ENCODE measurements around the gene KATNB1. TPM values are rescaled to one million over a fixed set of nuclear protein-coding genes. Genes with fewer than 3 reads are reported as not detected.
A peak's percentile ranks its signal among the peaks of the same experiment; 100 is the strongest.
"Not testable (repeated sequence)": the region's sequence is repeated elsewhere in the genome, so short reads cannot be mapped to it uniquely, and the experiment has no call there.

KATNB1 gene
- total RNA-seq, 1 donor from 2014 or later: 33.5 TPM

DNA sequence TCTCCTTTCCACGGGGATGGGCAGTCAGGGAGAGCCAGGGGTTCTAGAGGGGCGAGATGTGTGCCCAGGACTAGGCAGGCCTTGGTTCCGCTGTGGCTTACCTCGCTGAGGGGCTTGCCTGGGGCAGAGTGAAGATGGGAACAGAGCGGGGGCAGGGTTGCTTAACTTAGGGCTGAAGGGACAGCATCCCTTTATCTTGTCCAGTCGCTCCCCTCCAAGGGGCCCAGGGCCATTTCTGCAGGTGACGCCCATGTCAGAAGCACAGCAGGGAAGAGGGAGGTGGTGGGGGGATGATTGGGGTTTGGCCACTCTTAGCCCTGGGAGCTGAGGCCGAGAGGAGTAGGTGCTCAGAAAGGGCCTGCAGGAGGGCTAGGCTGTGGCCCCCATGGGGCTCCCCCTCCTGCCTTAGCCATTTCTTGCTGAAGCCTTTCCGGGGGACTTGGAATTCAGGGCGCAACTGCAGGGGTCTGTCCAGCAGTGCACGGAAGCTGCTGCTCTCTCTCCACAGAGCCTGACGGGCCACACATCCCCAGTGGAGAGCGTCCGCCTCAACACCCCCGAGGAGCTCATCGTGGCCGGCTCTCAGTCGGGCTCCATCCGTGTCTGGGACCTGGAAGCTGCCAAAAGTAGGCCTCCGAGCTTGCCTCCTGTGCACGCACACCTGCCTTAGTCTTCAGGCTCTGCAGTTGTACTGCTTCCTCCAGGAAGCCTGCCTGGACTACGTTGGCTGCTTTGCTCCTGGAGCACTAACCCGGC, 8.5 kb downstream of the KATNB1 start:
- Histone ChIP-seq H3K9me3 (ENCODE audit: low read depth) (no peaks in the 10 kb centered on the region), H3F3A (ENCODE audit: low read depth) (peaks cover 4% of the 10 kb centered on the region), H3K9ac (peak overlapping the region; percentile 32), H3K4me3 (no peak overlapping the region), H2AFZ (replicated peaks) (no peak overlapping the region), H3K4me1 (peaks cover 9% of the 10 kb centered on the region), H3K79me2 (ENCODE audit: low read depth) (no peaks in the 10 kb centered on the region), H3K27ac (no peak overlapping the region), H3K4me2 (no peak overlapping the region), H4K20me1 (ENCODE audit: low read depth) (no peaks in the 10 kb centered on the region), H3K27me3 (no peaks in the 10 kb centered on the region), H3K36me3 (no peaks in the 10 kb centered on the region)
- H3K4me1 Mint-ChIP-seq: peaks cover 5% of the 10 kb centered on the region
- TF ChIP-seq EZH2phosphoT487 (IDR thresholded peaks at IDR 0.05) (no peak), EZH2 (IDR thresholded peaks at IDR 0.05) (no peak)
- TF ChIP-seq, protein P1, sequence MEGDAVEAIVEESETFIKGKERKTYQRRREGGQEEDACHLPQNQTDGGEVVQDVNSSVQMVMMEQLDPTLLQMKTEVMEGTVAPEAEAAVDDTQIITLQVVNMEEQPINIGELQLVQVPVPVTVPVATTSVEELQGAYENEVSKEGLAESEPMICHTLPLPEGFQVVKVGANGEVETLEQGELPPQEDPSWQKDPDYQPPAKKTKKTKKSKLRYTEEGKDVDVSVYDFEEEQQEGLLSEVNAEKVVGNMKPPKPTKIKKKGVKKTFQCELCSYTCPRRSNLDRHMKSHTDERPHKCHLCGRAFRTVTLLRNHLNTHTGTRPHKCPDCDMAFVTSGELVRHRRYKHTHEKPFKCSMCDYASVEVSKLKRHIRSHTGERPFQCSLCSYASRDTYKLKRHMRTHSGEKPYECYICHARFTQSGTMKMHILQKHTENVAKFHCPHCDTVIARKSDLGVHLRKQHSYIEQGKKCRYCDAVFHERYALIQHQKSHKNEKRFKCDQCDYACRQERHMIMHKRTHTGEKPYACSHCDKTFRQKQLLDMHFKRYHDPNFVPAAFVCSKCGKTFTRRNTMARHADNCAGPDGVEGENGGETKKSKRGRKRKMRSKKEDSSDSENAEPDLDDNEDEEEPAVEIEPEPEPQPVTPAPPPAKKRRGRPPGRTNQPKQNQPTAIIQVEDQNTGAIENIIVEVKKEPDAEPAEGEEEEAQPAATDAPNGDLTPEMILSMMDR (IDR thresholded peaks at IDR 0.05): no peak
- H3K27ac Mint-ChIP-seq: no peak overlapping the region
- H3K27me3 Mint-ChIP-seq (ENCODE audit: insufficient read depth, low read depth): no peaks in the 10 kb centered on the region
- DNase-seq (ENCODE audit: low spot score): no peak
- H3K9me3 Mint-ChIP-seq: no peaks in the 10 kb centered on the region
- no peak overlapping the region for H3K4me3 Mint-ChIP-seq
- H3K36me3 Mint-ChIP-seq: peaks cover 6% of the 10 kb centered on the region

DNA sequence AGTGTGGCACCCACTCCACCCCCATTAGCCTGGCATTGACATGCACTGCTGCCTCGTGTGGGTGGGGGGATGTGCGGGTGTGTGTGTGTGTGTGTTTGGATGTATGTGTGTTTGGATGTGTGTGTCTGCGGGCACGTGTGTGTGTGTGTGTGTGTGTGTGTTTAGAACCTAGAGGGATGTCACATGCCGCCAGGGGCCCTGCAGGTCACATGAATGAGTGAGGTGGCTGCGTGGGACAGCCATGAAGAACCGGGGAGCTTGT, 9.0 kb downstream of the KATNB1 start:
- H3K4me2 ChIP-seq: no peak overlapping the region
- no peak overlapping the region for H3K27ac ChIP-seq
- Mint-ChIP-seq H3K9me3 (no peaks in the 10 kb centered on the region), H3K27ac (no peak overlapping the region), H3K4me3 (no peak overlapping the region), H3K27me3 (ENCODE audit: insufficient read depth, low read depth) (no peaks in the 10 kb centered on the region), H3K4me1 (peaks cover 5% of the 10 kb centered on the region), H3K36me3 (peaks cover 6% of the 10 kb centered on the region)
- no peak overlapping the region for H3K9ac ChIP-seq
- no peaks in the 10 kb centered on the region for H3K27me3 ChIP-seq
- TF ChIP-seq, protein P1 (IDR thresholded peaks at IDR 0.05): no peak
- H3K9me3 ChIP-seq (ENCODE audit: low read depth): no peaks in the 10 kb centered on the region
- no peak overlapping the region for H2AFZ ChIP-seq (replicated peaks)
- H3K79me2 ChIP-seq (ENCODE audit: low read depth): no peaks in the 10 kb centered on the region
- peaks cover 4% of the 10 kb centered on the region for H3F3A ChIP-seq (ENCODE audit: low read depth)
- no peak for DNase-seq (ENCODE audit: low spot score)
- no peak overlapping the region for H3K4me3 ChIP-seq
- H4K20me1 ChIP-seq (ENCODE audit: low read depth): no peaks in the 10 kb centered on the region
- peaks cover 9% of the 10 kb centered on the region for H3K4me1 ChIP-seq
- no peaks in the 10 kb centered on the region for H3K36me3 ChIP-seq

DNA sequence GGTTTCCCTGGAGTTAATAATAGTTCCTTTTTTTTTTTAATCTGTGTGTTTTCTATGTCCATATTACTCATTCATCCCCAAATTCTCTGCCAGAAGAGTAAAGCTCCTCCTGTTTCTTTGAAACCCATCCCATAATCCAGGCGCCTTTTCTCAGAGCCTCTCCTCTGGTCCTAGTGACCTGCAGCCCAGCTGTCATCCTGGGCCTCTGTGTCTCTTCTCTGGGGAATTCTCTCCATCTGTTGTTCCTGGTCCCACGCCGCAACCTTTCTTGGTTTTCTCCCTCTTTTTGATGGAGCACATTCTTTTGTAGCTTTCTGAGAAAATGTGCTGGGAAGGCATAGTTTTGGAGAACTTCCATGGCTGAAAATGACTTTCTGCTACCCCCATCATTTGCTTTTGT, 10.2 kb downstream of the KATNB1 start:
- no peak overlapping the region for H2AFZ ChIP-seq (replicated peaks)
- Mint-ChIP-seq H3K4me3 (no peak overlapping the region), H3K27ac (no peak overlapping the region), H3K36me3 (peaks cover 6% of the 10 kb centered on the region), H3K27me3 (ENCODE audit: insufficient read depth, low read depth) (no peaks in the 10 kb centered on the region), H3K9me3 (no peaks in the 10 kb centered on the region), H3K4me1 (peaks cover 5% of the 10 kb centered on the region)
- no peaks in the 10 kb centered on the region for H3K9me3 ChIP-seq (ENCODE audit: low read depth)
- H3K9ac ChIP-seq: no peak overlapping the region
- no peaks in the 10 kb centered on the region for H3K79me2 ChIP-seq (ENCODE audit: low read depth)
- H4K20me1 ChIP-seq (ENCODE audit: low read depth): no peaks in the 10 kb centered on the region
- H3K4me1 ChIP-seq: peaks cover 9% of the 10 kb centered on the region
- no peak overlapping the region for H3K4me2 ChIP-seq
- H3F3A ChIP-seq (ENCODE audit: low read depth): peaks cover 4% of the 10 kb centered on the region
- no peaks in the 10 kb centered on the region for H3K27me3 ChIP-seq
- DNase-seq (ENCODE audit: low spot score): no peak
- TF ChIP-seq EZH2 (IDR thresholded peaks at IDR 0.05) (no peak), EZH2phosphoT487 (IDR thresholded peaks at IDR 0.05) (no peak)
- TF ChIP-seq, protein P1 (IDR thresholded peaks at IDR 0.05): no peak
- H3K4me3 ChIP-seq: no peak overlapping the region
- H3K27ac ChIP-seq: no peak overlapping the region
- no peaks in the 10 kb centered on the region for H3K36me3 ChIP-seq

DNA sequence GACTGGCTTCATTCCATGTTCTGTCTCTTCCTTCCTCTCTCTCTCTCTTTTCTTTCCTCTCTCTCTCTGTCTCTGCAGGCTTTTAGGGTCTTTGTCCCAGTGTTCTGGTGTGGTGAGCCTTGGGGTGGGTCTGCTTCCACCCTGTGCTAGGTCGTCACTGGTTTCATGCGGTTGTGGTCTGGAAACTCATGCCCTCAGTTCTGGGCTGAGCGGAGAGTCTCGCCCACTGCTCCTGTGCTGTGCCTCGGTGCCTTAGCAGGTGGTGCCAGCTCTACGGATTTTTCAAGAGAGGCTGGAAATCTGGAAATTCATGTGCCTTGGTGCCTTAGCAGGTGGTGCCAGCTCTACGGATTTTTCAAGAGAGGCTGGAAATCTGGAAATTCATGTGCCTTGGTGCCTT, 10.7 kb downstream of the KATNB1 start:
- H3K36me3 ChIP-seq; H3K4me1 ChIP-seq; H3K9ac ChIP-seq; H3K79me2 ChIP-seq (ENCODE audit: low read depth); H2AFZ ChIP-seq (replicated peaks); H3K27ac Mint-ChIP-seq; H3K27me3 Mint-ChIP-seq (ENCODE audit: insufficient read depth, low read depth); H3K4me1 Mint-ChIP-seq; H3K36me3 Mint-ChIP-seq; DNase-seq (ENCODE audit: low spot score); H4K20me1 ChIP-seq (ENCODE audit: low read depth); H3K4me2 ChIP-seq; H3K27ac ChIP-seq; H3K27me3 ChIP-seq; H3K9me3 ChIP-seq (ENCODE audit: low read depth); H3F3A ChIP-seq (ENCODE audit: low read depth); H3K9me3 Mint-ChIP-seq; H3K4me3 ChIP-seq: not testable (repeated sequence)
- H3K4me3 Mint-ChIP-seq: peak overlapping the region; percentile 54

Data from neural progenitor cell (in vitro differentiated cells).